ENCODE results near the gene ATP13A5. TPM values are rescaled to one million over a fixed set of nuclear protein-coding genes. Genes with fewer than 3 reads are reported as not detected.
A peak's percentile ranks its signal among the peaks of the same experiment; 100 is the strongest.

The ATP13A5 gene
- total and polyA plus RNA-seq, 8 donors: 0.55 to 2.0 TPM; not detected in 6

DNA sequence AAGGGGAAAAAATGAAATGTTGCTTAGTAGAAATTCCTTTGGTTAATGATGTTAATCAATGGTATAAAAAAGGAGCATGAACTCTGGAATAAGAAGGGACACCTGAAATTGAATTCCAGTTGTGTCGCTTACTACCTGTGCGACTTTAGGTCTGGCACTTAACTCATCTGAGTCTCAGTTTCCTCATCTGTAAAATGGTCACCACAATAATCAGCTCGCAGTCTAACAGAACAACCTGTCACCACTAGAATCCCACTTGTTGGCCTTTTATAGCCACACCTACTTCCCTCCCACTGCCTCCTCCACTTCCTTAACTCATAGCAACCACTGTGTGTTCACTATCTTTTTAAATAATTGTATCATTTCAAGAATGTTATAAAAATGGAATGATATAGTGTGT is 135.0 kb downstream of the ATP13A5 start:
- Histone ChIP-seq H3K9me3 (peaks cover 0 to 15% (median 12%) of the 10 kb centered on the region in 4 donors), H3K4me3 (no peak overlapping the region), H3K4me1 (peaks cover 5 to 16% (median 14%) of the 10 kb centered on the region in 4 donors), H3K27me3 (peaks cover 0 to 23% (median 9%) of the 10 kb centered on the region in 3 donors), H3K36me3 (no peaks in the 10 kb centered on the region), H3K27ac (no peak overlapping the region)
- WGBS, 5 donors: 84 to 93% (median 91%) methylated on average over 3 of the region's 3 CpGs
- no peak for DNase-seq
- intact Hi-C loops (cut with DNase I; ENCODE audit: low total_unique reads): no loop called here
- TF ChIP-seq POLR2A (IDR thresholded peaks at IDR 0.05) (no peak), EP300 (IDR thresholded peaks at IDR 0.05) (no peak), POLR2AphosphoS5 (IDR thresholded peaks at IDR 0.05) (no peak)
- TF ChIP-seq, protein P1, sequence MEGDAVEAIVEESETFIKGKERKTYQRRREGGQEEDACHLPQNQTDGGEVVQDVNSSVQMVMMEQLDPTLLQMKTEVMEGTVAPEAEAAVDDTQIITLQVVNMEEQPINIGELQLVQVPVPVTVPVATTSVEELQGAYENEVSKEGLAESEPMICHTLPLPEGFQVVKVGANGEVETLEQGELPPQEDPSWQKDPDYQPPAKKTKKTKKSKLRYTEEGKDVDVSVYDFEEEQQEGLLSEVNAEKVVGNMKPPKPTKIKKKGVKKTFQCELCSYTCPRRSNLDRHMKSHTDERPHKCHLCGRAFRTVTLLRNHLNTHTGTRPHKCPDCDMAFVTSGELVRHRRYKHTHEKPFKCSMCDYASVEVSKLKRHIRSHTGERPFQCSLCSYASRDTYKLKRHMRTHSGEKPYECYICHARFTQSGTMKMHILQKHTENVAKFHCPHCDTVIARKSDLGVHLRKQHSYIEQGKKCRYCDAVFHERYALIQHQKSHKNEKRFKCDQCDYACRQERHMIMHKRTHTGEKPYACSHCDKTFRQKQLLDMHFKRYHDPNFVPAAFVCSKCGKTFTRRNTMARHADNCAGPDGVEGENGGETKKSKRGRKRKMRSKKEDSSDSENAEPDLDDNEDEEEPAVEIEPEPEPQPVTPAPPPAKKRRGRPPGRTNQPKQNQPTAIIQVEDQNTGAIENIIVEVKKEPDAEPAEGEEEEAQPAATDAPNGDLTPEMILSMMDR (IDR thresholded peaks at IDR 0.05): no peak

DNA sequence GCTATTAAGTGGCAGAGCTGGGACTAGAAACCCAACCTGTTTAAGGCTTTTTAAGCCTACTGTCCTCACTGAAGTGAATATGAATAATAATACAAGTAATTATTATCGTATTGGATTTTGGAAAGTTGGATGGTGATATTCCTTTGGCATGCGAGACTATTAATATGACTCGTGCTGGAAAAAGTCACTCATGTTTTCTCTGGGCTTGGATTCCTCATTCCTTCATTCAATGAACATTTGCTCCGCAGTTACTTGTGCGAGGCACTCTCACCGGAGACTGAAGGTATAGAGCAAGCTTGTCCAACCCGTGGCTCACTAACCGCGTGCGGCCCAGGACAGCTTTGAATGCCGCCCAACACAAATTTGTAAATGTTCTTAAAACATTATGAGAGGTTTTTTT is 136.8 kb downstream of the ATP13A5 start:
- 78 to 86% (median 84%) methylated on average over 11 of the region's 11 CpGs for WGBS, 5 donors
- intact Hi-C loops (cut with DNase I; ENCODE audit: low total_unique reads): no loop called here
- no peaks in the 10 kb centered on the region for H3K9me3 ChIP-seq
- H3K4me1 ChIP-seq: peaks cover 5 to 16% (median 14%) of the 10 kb centered on the region in 4 donors
- peaks cover 0 to 23% (median 9%) of the 10 kb centered on the region in 3 donors for H3K27me3 ChIP-seq
- DNase-seq: no peak
- peak overlapping the region in 2 of 5 donors; percentile 79 to 83 for H3K27ac ChIP-seq
- no peaks in the 10 kb centered on the region for H3K36me3 ChIP-seq
- peak overlapping the region; percentile 45 to 58 (median 55) for H3K4me3 ChIP-seq
- TF ChIP-seq, protein P1 (IDR thresholded peaks at IDR 0.05): no peak
- TF ChIP-seq EP300 (IDR thresholded peaks at IDR 0.05): no peak
- no peak for TF ChIP-seq POLR2A (IDR thresholded peaks at IDR 0.05)
- TF ChIP-seq POLR2AphosphoS5 (IDR thresholded peaks at IDR 0.05): no peak

DNA sequence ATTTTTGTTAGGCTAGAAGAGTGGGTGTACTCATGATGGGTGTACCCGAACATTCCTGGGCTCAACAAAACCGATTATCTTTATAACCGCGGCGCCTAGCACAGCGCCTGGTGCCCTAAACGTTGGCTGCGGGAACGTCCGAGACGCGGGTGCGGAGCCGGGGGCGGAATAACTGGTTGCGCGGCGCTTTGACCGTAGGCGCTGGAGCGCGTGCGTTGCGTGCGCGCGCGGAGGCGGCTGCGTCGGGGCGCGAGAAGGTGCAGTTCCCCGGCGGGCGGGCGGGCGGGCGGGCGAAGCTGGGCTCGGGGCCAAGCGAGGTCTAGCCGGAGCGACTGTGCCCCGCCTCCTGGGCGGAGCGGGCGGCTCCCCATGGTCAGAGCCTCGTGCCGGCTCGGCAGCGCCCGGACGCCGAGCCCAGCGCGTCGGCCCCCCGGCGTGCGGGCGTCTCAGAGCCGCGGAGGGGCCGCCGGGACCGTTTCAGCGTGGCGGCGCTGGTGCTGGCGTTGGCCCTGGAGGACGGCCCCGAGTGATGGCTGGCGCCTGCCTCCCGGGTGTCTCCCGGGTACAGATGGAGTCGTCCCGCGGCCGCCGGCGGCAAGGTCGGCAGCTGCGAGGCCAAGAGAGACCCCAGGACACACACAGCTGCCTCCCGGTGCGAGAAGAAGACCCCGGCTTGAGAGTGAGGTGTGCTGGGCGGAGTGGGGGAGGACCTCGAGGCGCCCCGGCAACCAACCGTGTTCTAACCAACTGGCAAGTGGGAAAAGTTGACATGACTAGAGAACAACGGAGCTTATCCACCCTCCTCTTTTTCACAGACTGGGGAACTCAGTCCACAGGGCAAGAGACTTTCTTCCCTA is 137.5 kb downstream of the ATP13A5 start, which contains the start of gene PLAAT1:
TSS of gene PLAAT1 (plus strand) at position 373 of the 857 bp plus-strand sequence. CDS start 14,429 bp downstream, outside the sequence.
- H3K36me3 ChIP-seq: no peaks in the 10 kb centered on the region
- H3K27me3 ChIP-seq: peaks cover 0 to 23% (median 9%) of the 10 kb centered on the region in 3 donors
- peak; percentile 75 to 93 for DNase-seq
- peak within 1 kb of the TSS in 3 of 5 donors; percentile 4 to 83 (median 79) for H3K27ac ChIP-seq
- peaks cover 5 to 16% (median 14%) of the 10 kb centered on the region in 4 donors for H3K4me1 ChIP-seq
- intact Hi-C loops (cut with DNase I; ENCODE audit: low total_unique reads): no loop called here
- 1 to 3% (median 3%) methylated on average over 18 to 89 of the region's 93 CpGs for WGBS, 5 donors
- H3K4me3 ChIP-seq: peak within 1 kb of the TSS; percentile 45 to 58 (median 55)
- no peaks in the 10 kb centered on the region for H3K9me3 ChIP-seq
- TF ChIP-seq POLR2A (IDR thresholded peaks at IDR 0.05) (no peak), POLR2AphosphoS5 (IDR thresholded peaks at IDR 0.05) (peak in 1 of 3 donors; percentile 10)
- TF ChIP-seq, protein P1 (IDR thresholded peaks at IDR 0.05): no peak

DNA sequence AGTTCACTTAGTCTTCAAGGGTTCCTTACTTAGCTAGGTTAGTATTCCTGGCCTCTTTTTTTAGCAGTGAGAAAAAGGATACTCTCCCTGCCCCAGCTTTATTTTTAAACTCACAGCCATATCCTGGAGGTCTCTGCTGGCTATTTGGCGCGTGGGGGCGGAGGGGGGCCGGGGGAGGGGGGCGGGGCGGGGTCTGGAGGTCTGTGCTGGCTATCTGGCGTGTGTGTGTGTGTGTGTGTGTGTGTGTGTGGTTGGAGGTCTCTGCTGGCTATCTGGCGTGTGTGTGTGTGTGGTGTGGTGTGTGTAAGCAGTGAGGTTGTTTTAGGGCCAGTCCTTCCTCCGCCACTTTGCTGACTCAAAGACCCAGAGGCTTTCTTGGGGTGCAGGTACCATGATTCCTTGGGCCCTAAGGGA is 138.1 kb downstream of the ATP13A5 start:
- Histone ChIP-seq H3K4me3 (peak overlapping the region; percentile 45 to 58 (median 55)), H3K27me3 (peaks cover 0 to 23% (median 9%) of the 10 kb centered on the region in 3 donors), H3K36me3 (no peaks in the 10 kb centered on the region), H3K27ac (peak overlapping the region in 2 of 5 donors; percentile 79 to 83), H3K4me1 (peaks cover 5 to 16% (median 14%) of the 10 kb centered on the region in 4 donors), H3K9me3 (no peaks in the 10 kb centered on the region)
- TF ChIP-seq POLR2AphosphoS5 (IDR thresholded peaks at IDR 0.05) (no peak), EP300 (IDR thresholded peaks at IDR 0.05) (no peak), POLR2A (IDR thresholded peaks at IDR 0.05) (no peak)
- TF ChIP-seq, protein P1 (IDR thresholded peaks at IDR 0.05): no peak
- WGBS, 5 donors: 0 to 5% (median 3%) methylated on average over 6 to 9 of the region's 9 CpGs
- peak in 1 of 2 donors; percentile 61 for DNase-seq
- intact Hi-C loops (cut with DNase I; ENCODE audit: low total_unique reads): no loop called here
